HG03342 (cell line): Measurements from ENCODE around the gene UNC5B.

Experiments
- ATAC-seq: cut with Tn5 transposase; IDR thresholded peaks from one replicate; pipeline ENCODE4 v1.9.1; 2021; ENCODE audit warnings: mild to moderate bottlenecking, moderate library complexity; ENCODE audit not compliant: unreplicated experiment

The UNC5B gene

DNA sequence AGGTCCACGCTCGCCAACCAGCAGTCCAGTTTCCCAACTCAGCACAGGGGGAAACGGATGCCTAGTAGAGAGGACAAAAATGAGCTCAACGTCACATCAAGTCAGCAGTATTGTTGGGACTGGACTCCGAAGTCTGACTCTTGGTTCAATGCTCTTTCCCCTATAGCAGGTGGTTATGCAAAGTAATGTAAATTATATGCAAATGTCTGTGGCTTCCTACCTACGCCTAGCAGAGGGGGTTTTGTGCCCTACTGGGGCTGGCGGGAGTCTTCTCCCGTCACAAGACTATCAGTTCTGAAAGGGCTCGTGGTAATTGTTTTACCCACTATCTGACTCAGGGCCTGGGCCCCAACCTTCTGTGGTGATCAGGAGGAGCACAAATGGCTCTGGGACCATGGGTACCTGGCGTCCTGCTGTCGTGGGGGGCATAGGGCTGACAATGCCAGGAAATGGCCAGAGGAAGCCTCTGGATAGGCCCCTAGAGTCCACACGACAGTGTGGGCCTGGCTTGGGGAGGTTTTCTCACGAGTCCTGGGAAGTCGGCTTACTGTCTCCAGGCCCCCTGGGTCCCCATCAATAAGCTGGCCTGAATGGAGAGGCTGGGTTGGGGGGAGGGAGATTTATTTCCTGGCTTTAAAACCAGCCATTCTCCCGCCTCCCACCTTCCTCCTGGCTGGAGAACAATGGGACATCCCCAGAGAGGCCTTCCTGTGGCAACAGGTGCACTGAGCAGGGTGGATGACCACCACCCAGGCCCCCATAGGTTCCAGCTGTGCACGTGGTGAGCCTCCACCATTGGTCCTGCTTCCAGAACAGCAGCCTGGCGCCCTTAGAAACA, 41.8 kb downstream of the UNC5B start:
- ATAC-seq, result no peak

DNA sequence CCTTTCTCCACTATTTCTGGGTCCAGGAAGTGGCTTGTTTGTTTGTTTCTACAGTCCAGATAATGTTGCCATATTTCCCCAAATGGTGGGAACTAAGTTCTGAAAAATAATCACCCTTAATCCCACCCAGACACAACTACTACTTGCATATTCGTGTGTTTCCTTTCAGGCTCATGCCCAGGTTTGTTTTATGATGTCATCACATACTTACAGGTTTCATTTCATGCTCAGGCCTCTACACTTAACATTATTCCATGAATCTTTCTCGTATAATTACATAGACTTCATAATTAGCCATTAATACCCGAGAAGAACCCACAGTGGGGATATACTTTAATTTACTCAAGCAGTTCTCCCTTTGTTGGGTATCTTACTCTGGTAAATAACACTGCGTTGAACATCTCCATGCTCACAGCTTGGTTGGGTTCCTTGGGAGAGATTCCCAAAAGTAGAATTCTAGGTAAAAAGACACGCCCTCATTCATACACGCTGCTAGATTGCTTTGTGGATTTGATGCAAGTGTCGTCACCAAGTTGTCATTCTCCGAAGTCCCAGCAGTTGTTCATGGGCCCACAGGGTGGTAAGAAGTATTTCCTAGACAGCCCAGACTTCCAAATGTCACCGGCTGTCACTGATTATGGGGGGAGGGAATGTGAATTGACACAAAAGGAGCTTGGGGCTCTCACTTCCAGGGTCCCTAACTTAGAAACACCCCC, 42.6 kb downstream of the UNC5B start:
- ATAC-seq, result no peak

DNA sequence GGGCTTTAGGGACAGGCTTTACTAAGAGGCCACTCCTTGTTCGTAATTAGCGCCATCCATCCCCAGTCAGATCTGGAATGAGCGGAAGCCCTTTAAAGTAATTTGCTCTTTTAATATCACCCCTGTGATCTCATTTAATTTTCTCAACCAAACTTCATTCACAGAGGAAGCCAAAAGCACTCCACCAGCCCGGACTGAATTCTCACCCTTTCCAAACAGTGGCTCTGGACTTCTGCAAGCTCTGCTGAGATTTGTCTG, 43.1 kb downstream of the UNC5B start:
- no peak for ATAC-seq

DNA sequence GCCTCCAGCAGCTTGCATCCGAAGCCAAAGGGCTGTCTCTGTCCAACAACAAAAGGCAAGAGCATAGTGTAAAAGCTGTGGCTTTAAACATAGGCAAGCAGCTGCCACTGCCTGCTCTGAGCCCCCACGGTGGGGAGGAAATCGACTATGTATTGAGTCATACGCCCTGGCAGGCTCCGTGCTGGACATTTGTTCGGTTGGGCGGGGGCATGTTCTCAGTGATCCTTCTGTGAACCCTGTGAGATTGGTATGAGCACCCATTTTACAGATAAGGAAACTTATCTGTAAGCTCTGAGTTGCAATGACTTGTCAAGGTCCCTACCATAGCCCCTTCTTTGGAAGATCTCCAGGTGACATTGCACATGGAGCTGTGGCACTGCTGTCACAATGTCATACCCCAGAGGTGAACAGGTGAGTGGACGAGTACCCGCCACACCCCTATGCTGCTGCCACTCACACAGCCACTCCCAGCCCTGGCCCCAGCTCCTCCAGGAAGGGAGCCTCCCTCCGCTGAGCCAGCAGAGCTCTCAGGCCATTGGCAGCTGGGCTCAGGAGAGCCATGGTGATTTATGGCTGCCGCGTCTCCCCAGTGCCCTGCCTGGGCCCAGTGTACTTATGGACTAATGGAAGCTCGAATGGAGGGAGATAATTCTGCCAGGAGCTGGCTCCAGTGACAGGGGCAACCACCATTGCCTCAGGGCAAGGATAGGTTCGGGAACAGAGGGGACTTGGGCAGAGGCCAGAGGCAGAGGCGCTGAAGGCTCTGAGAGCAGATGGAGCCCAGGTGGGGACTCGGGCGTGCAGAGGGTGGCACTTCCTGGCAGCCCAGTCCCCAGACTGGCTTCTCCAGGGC, 43.7 kb downstream of the UNC5B start:
- ATAC-seq, result no peak

DNA sequence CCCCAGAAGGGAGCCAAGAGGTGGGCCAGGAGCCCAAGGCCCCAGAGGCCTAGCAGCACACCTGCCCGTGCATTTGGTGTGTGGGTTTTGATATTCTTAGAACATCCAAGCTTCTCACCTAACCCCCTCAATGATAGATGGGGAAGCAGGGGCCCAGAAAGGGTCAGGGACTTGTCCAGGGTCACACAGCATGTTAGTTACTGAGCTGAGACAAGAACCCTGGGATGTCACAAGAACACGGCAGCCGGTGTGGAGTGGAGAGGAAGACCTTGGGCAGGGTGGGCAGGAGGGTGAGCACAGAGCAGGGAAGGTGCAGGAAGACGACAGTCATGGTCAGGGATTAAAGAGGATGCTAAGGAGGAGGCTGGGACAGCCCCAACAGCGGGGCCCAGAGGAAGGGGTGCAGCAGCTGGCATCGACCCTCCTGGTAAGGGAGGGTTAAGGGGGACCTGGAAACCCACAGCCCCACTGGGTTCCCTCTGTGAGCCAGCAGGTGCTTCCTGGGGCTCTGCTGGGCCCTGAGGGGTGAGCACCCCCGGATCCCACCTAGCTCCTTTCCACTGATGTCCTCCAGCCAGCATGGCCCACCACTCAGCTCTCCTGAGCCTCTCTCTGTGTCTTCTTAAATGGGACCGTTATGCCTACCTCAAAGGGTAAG, 44.4 kb downstream of the UNC5B start:
- no peak for ATAC-seq

DNA sequence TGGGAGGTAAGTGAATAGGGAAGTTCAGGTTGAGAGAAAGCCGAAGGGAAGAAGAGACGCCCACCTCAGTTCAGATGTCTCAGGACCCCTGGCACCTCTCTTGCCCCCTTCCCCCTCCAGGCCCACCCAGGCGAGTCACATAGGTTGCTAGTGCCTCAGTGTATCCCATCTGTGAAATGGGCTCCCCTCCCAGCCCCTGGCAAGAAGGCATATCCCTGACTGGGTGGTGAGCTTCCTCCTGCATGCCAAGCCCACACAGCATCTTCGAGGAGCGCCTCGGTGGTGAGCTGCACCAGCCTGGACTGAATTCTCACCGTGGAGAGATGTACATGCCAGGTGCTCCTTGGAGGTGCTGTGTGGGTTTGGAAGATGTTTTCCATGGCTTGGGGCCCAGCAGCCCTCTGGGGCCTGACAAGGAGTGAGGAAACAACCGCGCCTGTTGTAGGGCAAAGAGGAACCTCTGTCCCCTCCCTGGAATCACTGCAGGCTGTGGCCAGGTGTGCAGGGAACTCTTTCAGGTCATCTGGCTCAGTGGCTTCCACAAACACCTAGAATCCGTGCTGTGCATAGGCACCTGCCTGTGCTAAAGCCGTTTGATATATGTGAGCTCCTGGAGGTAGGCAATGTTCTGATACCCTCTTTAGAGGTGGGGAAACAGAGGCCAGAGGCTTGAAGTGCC, 45.1 kb downstream of the UNC5B start:
- no peak for ATAC-seq

DNA sequence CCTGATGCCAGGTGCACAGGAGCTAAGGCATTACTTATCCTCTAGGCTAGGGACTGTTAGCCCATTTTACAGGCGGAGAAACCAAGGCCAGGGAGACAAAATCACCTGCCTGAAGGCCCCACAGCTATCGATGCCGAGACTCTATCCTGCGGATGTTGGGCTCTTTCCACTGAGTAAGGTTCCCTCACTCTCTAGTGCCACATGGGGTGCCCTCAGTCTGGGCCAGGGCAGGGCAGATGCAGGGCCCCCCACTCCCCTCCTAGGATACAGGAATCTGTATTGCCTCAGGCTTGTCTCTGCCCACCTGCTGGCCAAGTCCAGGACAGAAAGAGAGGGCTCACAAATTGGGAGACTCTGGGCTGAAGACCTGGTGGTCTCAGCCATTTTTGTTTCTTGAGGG, 45.7 kb downstream of the UNC5B start:
- ATAC-seq, result no peak

DNA sequence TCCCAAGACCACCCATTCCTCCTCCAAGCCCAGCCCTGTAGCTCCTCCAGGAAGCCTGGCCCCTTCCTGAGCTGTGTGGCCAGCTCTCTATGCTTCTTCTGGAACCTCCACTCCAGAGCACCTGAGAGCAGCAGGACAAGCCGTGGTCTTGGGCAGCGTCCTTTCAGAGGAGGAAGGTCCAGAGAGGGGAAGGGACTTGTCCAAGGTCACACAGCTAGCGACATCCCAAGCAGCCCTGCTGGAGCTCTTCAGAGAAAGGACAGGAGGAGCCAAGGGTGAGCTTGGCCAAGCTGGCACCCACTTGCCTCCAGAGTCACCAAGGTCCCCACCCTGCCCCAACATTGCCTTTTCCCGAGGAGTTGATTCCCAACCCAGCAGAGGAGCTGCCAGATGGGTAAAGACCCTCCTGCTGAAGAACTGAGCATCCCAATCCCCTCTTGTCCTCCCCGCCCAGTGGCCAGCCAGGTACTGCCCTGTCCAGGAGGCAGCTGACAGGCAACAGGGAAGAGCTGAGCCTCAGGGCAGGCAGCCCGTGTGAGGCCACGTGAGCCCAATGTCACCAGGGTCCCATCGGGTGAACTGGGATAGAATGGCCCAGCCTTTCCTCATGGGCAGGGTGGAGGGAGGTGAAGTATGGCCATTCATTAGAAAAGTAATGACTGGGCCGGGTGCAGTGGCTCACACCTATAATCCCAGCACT, 46.2 kb downstream of the UNC5B start:
- no peak for ATAC-seq

DNA sequence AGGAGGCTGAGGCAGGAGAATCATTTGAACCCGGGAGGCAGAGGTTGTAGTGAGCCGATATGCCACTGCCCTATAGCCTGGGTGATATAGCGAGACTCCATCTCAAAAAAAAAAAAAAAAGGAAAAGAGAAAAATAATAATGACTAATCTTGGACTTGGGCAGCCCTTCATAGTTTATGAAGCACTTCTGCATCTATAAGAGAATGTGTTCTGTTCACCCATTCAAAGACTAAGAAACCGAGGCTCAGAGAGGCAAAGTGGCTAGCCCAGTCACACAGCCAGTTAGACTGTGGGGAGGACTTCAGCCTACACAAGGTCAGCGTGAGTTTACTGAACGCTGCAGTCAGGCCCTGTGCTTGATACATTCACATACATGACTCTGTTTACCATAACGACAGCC, 46.9 kb downstream of the UNC5B start:
- ATAC-seq, result no peak

DNA sequence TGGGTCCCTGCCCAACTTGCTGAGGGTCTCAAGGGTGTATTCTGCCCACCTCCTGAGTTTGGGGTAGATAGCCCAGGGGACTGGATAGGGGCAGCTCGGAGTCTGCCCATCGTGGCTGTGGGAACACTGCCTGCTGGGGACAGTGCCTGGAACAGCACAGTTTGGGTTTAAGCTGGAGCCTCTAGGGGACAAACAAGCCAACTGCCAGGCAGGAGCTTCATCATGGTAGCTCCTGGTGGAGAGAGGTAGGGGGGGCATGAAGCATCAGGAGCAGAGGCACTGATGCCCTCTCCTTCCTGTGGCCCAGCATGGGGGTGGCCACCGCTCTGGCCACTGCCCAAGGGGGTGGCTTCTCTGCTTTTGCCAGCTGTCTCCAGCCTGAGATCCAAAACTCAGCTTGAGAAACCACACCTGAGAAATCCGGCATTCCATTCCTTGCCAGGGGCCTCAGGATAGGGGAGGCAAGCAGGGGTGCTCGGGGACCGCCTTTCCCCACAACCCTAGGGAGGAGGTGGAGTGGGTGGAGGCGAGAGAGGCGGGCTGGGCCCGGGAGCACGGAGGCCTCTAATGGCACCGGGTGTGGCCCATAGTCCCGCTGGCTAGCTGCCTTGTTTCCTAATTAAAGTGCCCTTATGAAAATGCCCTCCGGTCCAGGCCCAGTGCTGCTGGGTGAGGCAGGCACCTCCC, 47.6 kb downstream of the UNC5B start:
- no peak for ATAC-seq

DNA sequence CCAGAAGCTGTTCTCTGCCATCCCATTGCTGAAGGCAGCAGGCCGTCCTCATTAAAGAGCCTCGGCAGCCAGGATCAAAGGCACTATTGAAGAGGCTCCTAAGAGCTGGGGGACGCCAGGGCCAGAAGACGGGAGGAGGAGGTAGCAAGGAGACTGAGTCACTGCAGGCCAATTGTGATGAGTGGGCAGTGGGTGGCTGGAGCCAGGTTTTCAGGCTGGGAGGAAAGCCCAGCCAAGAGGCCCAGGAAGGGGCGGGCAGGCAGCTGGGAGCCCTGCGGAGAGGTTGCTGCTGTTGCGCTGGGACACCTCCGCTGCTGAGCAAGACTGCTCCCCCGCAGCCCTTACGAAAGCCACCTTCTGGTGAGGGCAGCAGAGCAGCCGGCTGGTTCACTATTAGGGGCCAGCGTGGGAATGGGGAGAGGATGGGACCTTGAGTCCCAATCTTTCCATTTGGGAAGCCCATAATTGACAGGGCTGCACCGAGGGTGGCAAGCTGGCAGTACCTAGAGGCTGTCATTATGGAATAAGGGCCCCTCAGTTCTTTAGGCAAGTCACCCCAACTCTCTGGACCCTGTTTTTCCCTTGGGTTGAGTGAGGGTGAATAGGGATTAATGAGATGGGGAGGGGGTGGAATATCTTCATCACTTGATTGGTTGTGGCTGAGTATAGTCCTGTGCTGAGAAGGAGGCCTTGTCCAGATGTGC, 48.4 kb downstream of the UNC5B start:
- no peak for ATAC-seq

DNA sequence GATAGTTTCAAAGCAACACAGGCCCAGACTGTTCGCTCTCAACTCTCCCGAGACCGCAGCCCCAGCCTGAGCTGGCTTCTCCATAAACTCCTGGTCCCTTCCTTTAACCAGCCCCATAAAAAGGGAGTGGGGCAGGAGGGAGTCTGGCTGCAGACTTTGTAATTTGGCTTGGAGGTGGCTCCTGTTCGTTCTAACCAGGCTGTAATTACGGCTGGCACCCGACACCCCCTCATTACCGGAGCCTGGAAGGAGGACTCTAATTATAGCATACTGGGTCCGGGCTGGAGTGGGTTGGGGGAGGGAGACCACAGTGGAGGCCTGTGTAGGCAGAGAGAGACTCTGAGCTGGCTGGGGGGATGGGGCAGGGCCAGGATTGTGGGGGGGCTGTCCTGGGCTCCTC, 49.7 kb downstream of the UNC5B start:
- ATAC-seq, result no peak

DNA sequence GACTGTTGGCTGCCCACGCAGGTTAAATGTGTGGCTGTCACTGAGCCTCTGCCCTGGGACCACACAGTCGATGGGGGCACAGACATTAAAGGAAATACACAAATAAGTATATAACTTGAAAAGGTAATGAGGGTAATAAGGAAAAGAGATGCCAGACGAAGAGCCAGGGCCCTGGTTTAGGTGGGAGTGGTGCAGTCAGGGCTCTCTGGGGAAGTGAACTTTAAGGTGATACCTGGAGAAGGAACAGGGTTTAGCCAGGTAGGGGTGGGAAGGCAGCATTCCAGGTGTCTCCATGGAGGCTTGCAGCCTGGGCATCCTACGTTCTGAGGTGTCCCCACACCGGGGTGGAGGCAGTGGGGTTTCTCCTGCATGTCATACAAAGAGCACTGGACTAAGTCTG, 50.4 kb downstream of the UNC5B start:
- ATAC-seq, result no peak

DNA sequence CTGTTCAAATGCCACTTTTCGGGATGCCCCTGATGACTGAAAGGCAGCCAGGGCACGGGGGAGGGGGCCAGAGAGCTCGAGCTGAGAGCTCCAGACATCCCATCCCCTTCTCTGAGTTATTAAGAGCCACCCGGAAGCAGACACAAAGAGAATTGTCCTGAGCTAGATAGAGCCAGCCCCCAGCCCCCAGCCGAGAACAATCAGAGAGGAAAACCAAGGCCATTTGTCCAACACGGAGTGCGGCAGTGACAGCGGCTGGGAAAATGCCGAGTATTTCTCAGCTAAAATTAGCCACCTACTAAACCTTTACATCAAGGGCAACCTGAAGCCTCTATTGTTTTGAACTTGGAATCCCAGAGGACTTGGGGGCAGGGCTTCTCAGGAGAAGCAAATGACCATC, 51.0 kb downstream of the UNC5B start:
- no peak for ATAC-seq

DNA sequence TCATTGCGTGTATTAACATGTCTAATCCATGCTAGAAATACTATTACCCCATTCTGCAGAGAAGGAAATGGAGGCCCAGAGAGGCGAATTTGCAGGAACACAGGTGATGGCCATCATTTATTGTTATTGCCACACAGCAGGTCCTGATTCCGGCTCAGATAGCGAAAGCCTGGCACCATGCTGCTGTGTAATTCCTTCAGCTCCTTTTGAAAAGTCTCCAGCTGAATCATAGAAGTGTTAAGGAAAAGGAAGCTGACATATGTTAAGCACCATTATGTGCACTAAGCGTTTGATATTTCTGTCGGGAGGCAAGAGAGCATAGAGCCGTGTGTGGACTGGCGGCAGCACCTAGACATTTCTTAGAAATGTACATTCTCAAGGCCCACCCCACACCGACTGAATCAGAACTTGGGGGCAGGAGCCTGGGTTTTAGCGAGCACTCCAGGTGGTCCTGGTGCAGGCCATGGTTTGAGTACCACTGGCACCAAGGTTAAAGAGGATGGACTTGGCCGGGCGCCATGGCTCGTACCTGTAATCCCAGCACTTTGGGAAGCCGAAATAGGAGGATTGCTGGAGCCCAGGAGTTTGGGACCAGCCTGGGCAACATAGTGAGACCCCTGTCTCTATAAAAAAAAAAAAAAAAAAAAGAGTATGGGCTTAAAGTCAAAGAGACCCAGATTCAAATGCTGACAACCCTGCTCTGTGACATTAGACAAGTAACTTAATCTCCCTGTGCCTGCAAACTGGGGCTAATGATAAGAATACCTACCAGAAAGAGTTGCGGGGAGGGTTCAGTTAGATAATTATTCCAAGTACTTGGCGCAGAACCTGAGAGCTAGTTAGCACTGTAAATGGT, 52.2 kb downstream of the UNC5B start:
- no peak for ATAC-seq

DNA sequence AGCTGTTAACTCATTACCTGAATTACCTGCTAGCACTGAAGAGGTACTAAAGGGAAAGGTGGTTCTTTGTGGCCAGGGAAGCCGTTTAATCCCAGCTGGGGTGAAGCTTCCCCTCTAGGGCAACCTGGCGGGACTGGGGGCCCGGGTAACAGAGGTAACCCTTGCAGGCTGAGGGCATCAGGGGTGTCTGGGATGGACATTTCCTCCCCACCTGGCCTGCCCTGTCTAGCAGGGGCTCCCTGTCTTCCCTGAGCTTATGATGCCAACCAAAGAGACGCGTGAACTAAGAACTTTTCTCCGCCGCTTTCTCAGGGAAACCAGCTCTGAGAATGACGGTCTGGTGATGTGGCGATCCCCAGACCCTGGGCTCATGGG, 52.8 kb downstream of the UNC5B start:
- ATAC-seq, result no peak

DNA sequence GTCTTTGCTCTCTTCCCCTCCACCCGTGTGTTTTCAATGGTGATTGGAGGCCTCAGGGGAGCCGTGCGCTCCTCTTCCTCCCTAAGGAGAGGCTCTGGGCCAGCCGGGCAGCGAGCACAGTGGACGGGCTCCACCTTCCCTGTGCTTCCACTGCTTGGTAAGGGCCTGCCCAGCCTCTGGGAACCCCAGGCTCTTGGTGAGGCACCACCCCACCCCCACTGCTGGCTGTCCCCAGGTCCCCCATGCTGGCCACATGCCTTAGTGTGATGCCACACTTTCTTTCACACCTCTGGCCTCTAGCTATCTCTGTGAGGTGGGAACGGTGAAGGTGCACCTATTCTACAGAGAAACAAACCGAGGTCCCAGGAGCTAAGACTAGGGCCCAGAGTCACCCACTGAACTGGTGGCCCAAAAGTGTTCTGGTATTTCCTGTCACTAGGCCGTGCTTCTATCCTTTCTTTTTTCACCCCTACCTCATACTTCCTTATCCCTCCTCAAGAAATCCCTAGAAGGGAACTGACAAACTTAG, 53.3 kb downstream of the UNC5B start:
- ATAC-seq, result no peak
